K562 (cell line): ENCODE measurements around the gene MELK. TPM values are rescaled to one million over a fixed set of nuclear protein-coding genes. Genes with fewer than 3 reads are reported as not detected.

Experiments
- ATAC-seq: fragments of 200-7000 bp; cut with Tn5 transposase; 3 replicates; pipeline ENCODE4 v1.9.1; 2020; ENCODE audit warnings: moderate library complexity
- BruUV-seq: library from RNA; stranded (reverse); fragments of 400-500 nt; replicated peaks from 2 replicates; lab custom pipeline; 2021; lab: Mats Ljungman, UMichigan
- CTCF ChIA-PET: fragments of 300-600 bp; formaldehyde crosslinking; extraction: SDS; loops from one replicate; lab custom pipeline; 2021; ENCODE audit warnings: low intra/inter-chr PET ratio; lab: Yijun Ruan, JAX
- POLR2A ChIA-PET: fragments of 300-600, 350-650 bp; sonication (Branson Sonifier 250); formaldehyde crosslinking; extraction: SDS; loops from one replicate; lab custom pipeline; 2021; ENCODE audit warnings: antibody characterized with exemption, inconsistent platforms; lab: Yijun Ruan, JAX
- DNase-seq, 4 experiments: peaks; one replicate each; pipeline versions ENCODE4 v3.0.0 to v3.0.0-alpha.2; 2011 to 2018; ENCODE audit warnings: low spot score in 3 of 4, mixed read lengths in 3 of 4; ENCODE audit errors: extremely low read depth in 1 of 4
- FAIRE-seq: peaks from 2 replicates; lab custom pipeline; 2011; peaks lifted over from hg19 to GRCh38; lab: Jason Lieb, UNC
- H2AFZ ChIP-seq: 2 replicates; pipeline ENCODE4 v1.6.0; 2011; ENCODE audit warnings: low read depth, low read length, control low read depth, inconsistent platforms
- H3K27ac ChIP-seq: fragments of 200-600 bp; 3 replicates; pipeline ENCODE4 v1.8.0; 2011; ENCODE audit warnings: low read depth, mild to moderate bottlenecking, control low read depth, inconsistent platforms, low read length, moderate library complexity, mixed read lengths; ENCODE audit errors: extremely low read depth
- H3K27me3 ChIP-seq, 2 experiments: fragments of 300-600 bp in 1 of 2; 2 replicates in 1 of 2; 3 replicates in 1 of 2; pipeline versions ENCODE4 v1.6.0 to v1.8.0; 2011; ENCODE audit warnings: inconsistent platforms in 2 of 2, low read length in 2 of 2, mild to moderate bottlenecking in 1 of 2, mixed read lengths in 1 of 2, moderate library complexity in 1 of 2; ENCODE audit not compliant: control insufficient read depth in 2 of 2, insufficient read depth in 2 of 2
- H3K36me3 ChIP-seq: fragments of 300-600 bp; 3 replicates; pipeline ENCODE4 v1.8.0; 2011; ENCODE audit warnings: mild to moderate bottlenecking, low read length, inconsistent platforms; ENCODE audit not compliant: control insufficient read depth, insufficient read depth
- H3K4me1 ChIP-seq, 2 experiments: fragments of 200-600 bp in 1 of 2; replicated peaks in 1 of 2; 2 replicates in 1 of 2; 3 replicates in 1 of 2; pipeline versions ENCODE4 v1.5.1 to v1.8.0; 2011; ENCODE audit warnings: inconsistent platforms in 2 of 2, low read length in 2 of 2, mild to moderate bottlenecking in 1 of 2, mixed read lengths in 1 of 2, moderate library complexity in 1 of 2; ENCODE audit not compliant: control insufficient read depth in 2 of 2, insufficient read depth in 2 of 2
- H3K4me2 ChIP-seq: 2 replicates; pipeline ENCODE4 v1.6.1; 2011; ENCODE audit warnings: low read length, control low read depth, inconsistent platforms, mixed read lengths; ENCODE audit not compliant: insufficient read depth
- H3K4me3 ChIP-seq: fragments of 200-600 bp; sonication (generic), shearing (Covaris generic); 2 replicates; pipeline ENCODE4 v1.5.1; 2016; ENCODE audit warnings: control low read depth, inconsistent platforms
- H3K79me2 ChIP-seq: fragments of 200-600 bp; 3 replicates; pipeline ENCODE4 v1.8.0; 2011; ENCODE audit warnings: low read length, inconsistent platforms; ENCODE audit not compliant: control insufficient read depth, insufficient read depth
- H3K9ac ChIP-seq, 2 experiments: 2 replicates each; pipeline versions ENCODE4 v1.6.0 to v1.6.1; 2011; ENCODE audit warnings: low read depth in 2 of 2, low read length in 2 of 2, control low read depth in 1 of 2, inconsistent platforms in 1 of 2, mild to moderate bottlenecking in 1 of 2, mixed read lengths in 1 of 2; ENCODE audit not compliant: insufficient read depth in 1 of 2
- H3K9me1 ChIP-seq: one replicate; pipeline ENCODE4 v1.6.0; 2011; ENCODE audit warnings: inconsistent platforms, mild to moderate bottlenecking, low read length, moderate library complexity; ENCODE audit not compliant: control insufficient read depth, insufficient read depth
- H3K9me3 ChIP-seq: replicated peaks from 2 replicates; pipeline ENCODE4 v1.5.1; 2011; ENCODE audit warnings: low read depth, low read length, inconsistent platforms; ENCODE audit not compliant: control insufficient read depth, insufficient read depth
- H4K20me1 ChIP-seq: replicated peaks from 2 replicates; pipeline ENCODE4 v1.6.1; 2011; ENCODE audit warnings: low read length, inconsistent platforms, mixed read lengths; ENCODE audit not compliant: control insufficient read depth, insufficient read depth
- ATF7 ChIP-seq: fragments of 450-650 bp; IDR thresholded peaks from 2 replicates; pipeline ENCODE4 v1.7.1; 2014; ENCODE audit warnings: mild to moderate bottlenecking, moderate library complexity
- CREB1 ChIP-seq, 2 experiments: sonication (generic) in 1 of 2; formaldehyde crosslinking in 1 of 2; IDR thresholded peaks; 2 replicates each; pipeline versions ENCODE4 v1.6.1 to v1.8.0; 2012 to 2022; ENCODE audit warnings: inconsistent platforms in 1 of 2, mild to moderate bottlenecking in 1 of 2, missing genetic modification reagents in 1 of 2, moderate library complexity in 1 of 2
- GATA2 ChIP-seq: sonication (generic); formaldehyde crosslinking; IDR thresholded peaks from 2 replicates; pipeline ENCODE4 v1.4.0; 2020; ENCODE audit warnings: mild to moderate bottlenecking, missing genetic modification reagents
- GTF2B ChIP-seq: IDR thresholded peaks from 2 replicates; pipeline ENCODE4 v1.6.1; 2011; ENCODE audit not compliant: insufficient read length; ENCODE audit errors: extremely low read depth
- HBP1 ChIP-seq: fragments of 450-650 bp; formaldehyde crosslinking; IDR thresholded peaks from 2 replicates; pipeline ENCODE4 v1.4.0; 2022; ENCODE audit warnings: missing genetic modification characterization
- HIVEP1 ChIP-seq: fragments of 250-450 bp; sonication (Bioruptor Pico); IDR thresholded peaks from 2 replicates; pipeline ENCODE4 v1.4.0; 2020; ENCODE audit warnings: mild to moderate bottlenecking
- MTA1 ChIP-seq: fragments of 450-650 bp; IDR thresholded peaks from 2 replicates; pipeline ENCODE4 v1.6.1; 2017; ENCODE audit warnings: borderline replicate concordance
- MYBL2 ChIP-seq, 2 experiments: fragments of 450-650 bp in 1 of 2; sonication (generic) in 1 of 2; formaldehyde crosslinking in 1 of 2; IDR thresholded peaks; 2 replicates each; pipeline versions ENCODE4 v1.6.1 to v1.8.1; 2017 to 2022; ENCODE audit warnings: borderline replicate concordance in 1 of 2, inconsistent platforms in 1 of 2, low read depth in 1 of 2, mild to moderate bottlenecking in 1 of 2, missing genetic modification reagents in 1 of 2, moderate library complexity in 1 of 2
- NCOA4 ChIP-seq: fragments of 450-650 bp; IDR thresholded peaks from 2 replicates; pipeline ENCODE4 v1.6.1; 2018; ENCODE audit warnings: mild to moderate bottlenecking; ENCODE audit not compliant: partially characterized antibody
- PCBP2 ChIP-seq: fragments of 200-400 bp; formaldehyde crosslinking; IDR thresholded peaks from 2 replicates; pipeline ENCODE4 v1.6.1; 2018; ENCODE audit warnings: low read length, low read depth, mild to moderate bottlenecking, moderate library complexity; ENCODE audit not compliant: poor library complexity, severe bottlenecking
- PHB2 ChIP-seq: fragments of 450-650 bp; IDR thresholded peaks from 2 replicates; pipeline ENCODE4 v1.6.1; 2017; ENCODE audit warnings: low read depth
- POLR2A ChIP-seq: fragments of 450-650 bp; conservative IDR thresholded peaks from 2 replicates; pipeline ENCODE4 v1.6.1; 2016
- RFX7 ChIP-seq: fragments of 250-450 bp; sonication (Bioruptor Pico); IDR thresholded peaks from 2 replicates; pipeline ENCODE4 v1.5.1; 2021; ENCODE audit warnings: mild to moderate bottlenecking
- SMC3 ChIP-seq: conservative IDR thresholded peaks from 2 replicates; pipeline ENCODE4 v1.6.1; 2011; ENCODE audit warnings: low read depth, low read length, improper control_type of control experiment; ENCODE audit not compliant: insufficient read depth
- TCF15 ChIP-seq: fragments of 250-450 bp; sonication (Bioruptor Pico); IDR thresholded peaks from 2 replicates; pipeline ENCODE4 v1.8.0; 2022; ENCODE audit warnings: moderate library complexity, mild to moderate bottlenecking, inconsistent platforms
- ZNF224 ChIP-seq: sonication (generic); formaldehyde crosslinking; IDR thresholded peaks from 2 replicates; pipeline ENCODE4 v1.8.0; 2022; ENCODE audit warnings: mild to moderate bottlenecking, missing genetic modification reagents
- WGBS: fragments of 100-300 bp; shearing (Covaris generic); methylation state at CpG from one replicate; pipeline ENCODE4 v1.1.6; 2016; ENCODE audit warnings: low coverage, mixed read lengths; ENCODE audit not compliant: insufficient coverage; ENCODE audit errors: missing lambda C conversion rate; 5-methylcytosine and 5-hydroxymethylcytosine counted together
- in situ Hi-C: fragments of 300-500 bp; cut with MboI; formaldehyde crosslinking; loops from 4 replicates; pipeline ENCODE4 v1.15.0; 2018; ENCODE audit warnings: inconsistent platforms, mixed read lengths
- intact Hi-C: fragments of 100-400 bp; cut with micrococcal nuclease; formaldehyde crosslinking; loops from 2 replicates; pipeline ENCODE4 v1.14.2; 2022
- polyA plus RNA-seq, 8 experiments: library from polyadenylated mRNA; depleted of rRNA in 4 of 8; stranded (reverse) in 5 of 8; unstranded in 3 of 8; fragments of >200 nt; fragmentation: Nextera tagmentation in 2 of 8; fragmentation: Illumina TruSeq in 1 of 8; extraction: Ambion mirVana in 2 of 8; extraction: Trizol in 1 of 8; gene quantifications; 2 replicates each; pipeline versions ENCODE4 v1.2.1 to v1.2.3, GENCODE V29; 2011 to 2014; ENCODE audit warnings: inconsistent platforms in 1 of 8, missing spikeins in 1 of 8
- total RNA-seq, 7 experiments: library from RNA; depleted of rRNA in 6 of 7; stranded (reverse); fragments of >200 nt in 6 of 7; fragmentation: Illumina TruSeq in 2 of 7; extraction: Trizol in 2 of 7; gene quantifications; 2 replicates each; pipeline versions ENCODE4 v1.2.1 to v1.2.3, GENCODE V29; 2011 to 2021; ENCODE audit warnings: low replicate concordance in 1 of 7

Gene MELK
- total and polyA plus RNA-seq, 9 of the 15 experiments (the other 6 are each of a cell fraction or from before 2014, with no cell fraction given): 33.3 to 57.3 (median 43.8) TPM

GRCh38 chr9:36677611-36678010 is 104.9 kb downstream of the MELK start:
- no peaks in the 10 kb centered on the region for H3K9me3 ChIP-seq
- WGBS: 93% methylated on average over 2 of the region's 2 CpGs
- H3K27me3 ChIP-seq: no peaks in the 10 kb centered on the region
- in situ Hi-C loops: no loop called here
- DNase-seq: no peak
- no peak for FAIRE-seq
- no peaks in the 10 kb centered on the region for H4K20me1 ChIP-seq
- CTCF ChIA-PET: no interaction called here
- no peaks in the 10 kb centered on the region for H3K79me2 ChIP-seq
- intact Hi-C loops: no loop called here
- no peaks in the 10 kb centered on the region for H3K9me1 ChIP-seq
- POLR2A ChIA-PET: interaction anchor here (0.8 to 1.1 kb wide), 2 partner anchors 11 to 16 kb away, joined by 3 read pairs; no protein-coding TSS in a partner anchor
- ATAC-seq: no peak
- H3K4me1 ChIP-seq: no peaks in the 10 kb centered on the region
- no peak overlapping the region for H3K9ac ChIP-seq
- no peak overlapping the region for H3K4me3 ChIP-seq
- TF ChIP-seq GTF2B (no peak), HIVEP1 (CRISPR knock-in tag) (no peak), TCF15 (CRISPR knock-in tag) (no peak), MTA1 (no peak), GATA2 (CRISPR knock-in tag) (no peak), MYBL2 (IDR thresholded peaks at IDR 0.05; ENCODE audit: low read depth) (no peak), MYBL2 (CRISPR knock-in tag; IDR thresholded peaks at IDR 0.05; ENCODE audit: borderline replicate concordance) (no peak), CREB1 (IDR thresholded peaks at IDR 0.05) (no peak), CREB1 (CRISPR knock-in tag; IDR thresholded peaks at IDR 0.05) (no peak), HBP1 (CRISPR knock-in tag) (no peak), NCOA4 (no peak), SMC3 (no peak), ZNF224 (CRISPR knock-in tag) (no peak), RFX7 (CRISPR knock-in tag) (no peak), PCBP2 (no peak), PHB2 (no peak), ATF7 (no peak), POLR2A (no peak)
- TF ChIP-seq, all 486 proteins: peak for 0
- no peak overlapping the region for H3K4me2 ChIP-seq
- no peak overlapping the region for H3K27ac ChIP-seq
- no peak overlapping the region for H2AFZ ChIP-seq
- peaks cover 44% of the 10 kb centered on the region; the same call in 2 of the 3 replicates for H3K36me3 ChIP-seq
- BruUV-seq: no TSS peak
